HG03095 (cell line): ENCODE measurements around the gene PTPRE.

ENCODE experiments used
- ATAC-seq: cut with Tn5 transposase; IDR thresholded peaks from one replicate; pipeline ENCODE4 v1.9.1; 2021; ENCODE audit warnings: moderate library complexity; ENCODE audit not compliant: unreplicated experiment

Gene PTPRE

GRCh38 chr10:128018691-128019090 is 111.8 kb downstream of the PTPRE start:
- no peak for ATAC-seq

DNA sequence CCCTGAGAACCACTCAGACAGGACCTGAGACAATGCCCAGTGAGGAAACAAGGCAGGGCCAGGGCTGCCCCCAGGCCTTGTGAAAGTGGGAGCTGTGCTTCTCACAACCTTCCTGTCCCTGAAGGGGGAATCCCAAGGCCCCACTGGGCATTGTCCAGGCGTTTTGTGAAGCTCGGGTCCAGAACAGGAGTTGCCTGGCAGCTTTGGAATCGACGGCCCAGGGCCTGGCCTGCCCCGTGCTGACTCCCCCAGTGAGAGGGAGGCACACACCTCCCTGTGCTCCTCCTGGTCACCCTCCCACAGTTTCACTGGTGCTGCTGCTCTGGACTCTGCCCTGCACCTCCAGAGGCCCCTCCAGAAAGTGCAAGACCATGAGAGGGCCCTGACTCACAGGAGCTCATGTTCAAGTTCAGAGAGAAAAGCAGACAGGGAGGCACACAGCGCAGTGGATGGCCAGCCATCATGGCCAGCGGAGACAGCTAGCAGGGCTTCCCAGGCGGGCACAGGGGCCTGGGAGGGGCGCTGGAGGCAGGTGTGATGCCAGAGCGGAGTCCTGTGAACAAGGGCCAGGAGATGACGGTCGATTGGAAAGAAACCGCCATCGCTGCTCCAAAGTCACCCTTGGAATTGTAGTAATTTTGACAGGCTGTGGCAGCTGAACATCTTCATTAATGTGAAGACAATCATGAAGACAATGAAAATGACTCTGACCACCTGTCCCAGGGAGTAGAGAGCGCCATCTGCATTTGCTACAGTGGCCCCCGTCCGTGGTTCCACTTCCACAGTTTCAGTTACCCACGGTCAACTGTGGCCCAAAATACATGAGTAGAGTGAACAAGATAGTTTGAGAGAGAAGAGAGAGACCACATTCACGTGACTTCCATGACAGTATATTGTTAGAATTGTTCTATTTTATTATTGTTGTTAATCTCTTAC is 115.6 kb downstream of the PTPRE start:
- ATAC-seq, result no peak

- ATAC-seq, result no peak
Measured at GRCh38 chr10:128024426-128024825, 117.5 kb downstream of the PTPRE start.

DNA sequence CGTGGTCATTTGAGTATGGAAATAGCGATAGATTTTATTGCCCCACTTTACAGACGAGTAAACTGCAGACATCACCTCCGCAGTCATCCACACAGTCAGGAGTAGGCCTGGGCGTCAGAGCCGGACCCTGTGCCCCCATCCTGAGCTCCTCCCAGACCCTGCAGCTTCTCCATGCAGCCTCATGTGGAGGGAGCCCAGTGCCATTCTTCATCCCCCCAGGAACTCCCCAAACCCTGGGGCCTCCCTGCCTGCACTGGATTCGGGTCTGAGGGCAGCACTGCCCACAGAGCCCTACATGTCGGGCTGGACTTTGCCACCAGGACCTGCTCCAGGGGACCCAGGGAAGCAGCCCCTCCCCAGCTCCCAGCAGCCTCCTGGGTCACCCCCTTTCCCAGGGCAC is 118.5 kb downstream of the PTPRE start:
- no peak for ATAC-seq

DNA sequence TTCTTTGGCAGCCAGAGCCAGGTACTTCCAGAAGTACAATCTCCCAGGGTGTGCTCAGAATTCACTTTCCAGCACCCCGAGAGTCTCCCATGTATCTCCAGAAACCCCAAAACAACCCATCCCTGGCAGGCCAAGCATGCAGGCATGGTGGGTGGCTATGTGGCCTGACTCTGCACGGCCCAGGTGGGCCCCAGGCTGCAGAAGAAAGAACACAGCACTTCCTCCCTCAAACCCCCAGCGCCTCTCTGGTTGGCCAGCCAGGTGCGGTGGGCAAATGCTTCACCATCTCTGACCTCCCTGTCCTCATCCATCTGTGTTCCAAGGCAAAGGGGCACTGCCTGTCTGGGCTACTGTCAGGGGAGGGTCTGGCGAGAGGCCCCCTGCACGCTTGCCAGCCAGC is 119.0 kb downstream of the PTPRE start:
- no peak for ATAC-seq

- ATAC-seq, result no peak
Measured at GRCh38 chr10:128026615-128027300, 119.9 kb downstream of the PTPRE start.

GRCh38 chr10:128027306-128027705 is 120.4 kb downstream of the PTPRE start:
- ATAC-seq, result no peak

GRCh38 chr10:128027822-128028507 is 121.1 kb downstream of the PTPRE start:
- no peak for ATAC-seq

- ATAC-seq, result no peak
Measured at GRCh38 chr10:128028508-128029289, 121.8 kb downstream of the PTPRE start.

- no peak for ATAC-seq
Measured at GRCh38 chr10:128029290-128029651, 122.4 kb downstream of the PTPRE start.

GRCh38 chr10:128029731-128030369 is 122.9 kb downstream of the PTPRE start:
- no peak for ATAC-seq

DNA sequence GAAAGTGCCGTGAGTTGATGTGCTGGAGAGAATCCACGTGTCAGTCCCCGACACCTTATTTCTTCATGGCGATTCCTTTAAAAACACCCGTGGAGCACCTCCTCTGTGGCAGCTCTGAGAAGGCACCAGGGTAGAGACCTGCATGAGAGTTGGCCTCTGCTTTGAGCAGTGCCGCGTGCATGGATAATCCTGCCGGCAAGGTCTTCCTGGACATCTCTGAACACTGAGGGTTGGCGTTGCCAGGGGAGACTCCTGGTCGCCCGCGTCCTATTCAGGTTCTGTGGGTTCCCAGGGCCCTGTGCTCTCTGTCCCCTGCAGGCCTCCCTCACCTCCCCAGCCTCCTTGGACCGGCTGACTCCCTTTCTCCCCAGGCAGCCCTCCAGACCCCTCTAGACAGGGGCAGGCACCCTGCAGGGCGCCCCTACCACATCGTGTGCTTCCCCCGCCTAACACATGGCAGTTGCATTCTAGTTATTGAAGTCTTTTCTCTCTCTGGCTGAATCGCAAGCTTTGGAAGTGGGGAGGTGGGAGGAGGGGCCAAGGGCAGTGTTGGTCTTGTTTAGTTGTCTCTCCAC is 123.7 kb downstream of the PTPRE start:
- ATAC-seq, result no peak

DNA sequence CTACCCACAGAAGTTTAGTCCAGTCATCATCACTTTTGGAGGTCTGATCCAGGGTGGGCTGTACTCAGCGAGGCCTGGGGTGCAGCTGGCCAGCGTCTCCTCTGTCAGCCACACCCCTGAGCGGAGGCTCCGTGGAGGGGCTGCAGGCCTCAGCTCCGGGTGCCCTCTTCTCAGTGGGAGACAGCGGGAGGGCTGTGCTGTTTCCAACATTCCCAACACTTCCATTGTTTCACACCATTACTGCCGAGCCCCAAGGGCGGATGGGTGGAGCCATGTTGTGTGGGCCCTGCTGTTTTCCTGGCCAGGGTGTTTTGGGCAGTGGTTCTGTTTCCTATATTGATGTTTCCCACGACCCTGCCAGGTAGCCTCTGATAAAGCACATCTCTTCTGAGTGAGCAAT is 124.3 kb downstream of the PTPRE start:
- no peak for ATAC-seq

DNA sequence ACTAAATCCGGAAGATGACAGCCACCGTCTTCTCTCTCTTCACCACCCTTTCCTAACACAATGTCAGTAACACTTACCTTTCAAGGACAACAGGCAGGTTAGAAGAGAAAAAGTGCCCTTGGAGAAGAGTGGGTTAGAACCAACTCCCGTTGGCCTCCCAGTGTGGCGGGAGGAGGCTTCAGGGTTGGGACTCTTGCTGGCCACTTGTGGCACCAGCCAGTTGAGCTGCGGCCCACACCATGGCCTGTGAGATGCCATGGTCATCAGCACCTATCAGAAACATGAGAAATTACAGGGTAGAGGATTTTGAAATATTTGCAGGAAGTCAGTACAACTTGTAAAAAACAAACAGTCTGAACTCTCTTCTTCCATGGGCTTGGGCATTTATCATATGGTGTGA is 125.6 kb downstream of the PTPRE start:
- no peak for ATAC-seq

DNA sequence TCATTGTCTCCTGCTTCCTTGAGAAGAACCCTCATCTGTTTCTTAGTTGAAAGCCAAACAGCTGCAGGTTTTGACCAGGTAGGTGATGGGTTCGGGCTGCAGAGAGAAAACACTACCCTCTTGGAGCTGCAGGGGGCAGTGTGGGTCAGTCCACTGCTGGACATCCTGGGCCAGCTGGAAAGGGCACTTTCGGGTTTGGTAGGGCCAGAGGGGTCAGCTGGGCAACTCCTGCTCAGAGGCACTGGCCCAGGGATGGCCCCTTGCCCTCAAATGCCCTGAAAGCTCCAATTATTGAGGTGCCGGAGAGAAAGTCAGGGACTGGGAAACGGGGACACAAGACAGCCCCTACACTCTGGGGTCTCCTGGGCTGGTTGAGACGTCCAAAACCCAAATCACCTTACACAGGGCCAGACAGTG is 128.7 kb downstream of the PTPRE start:
- ATAC-seq, result no peak

GRCh38 chr10:128036011-128036615 is 129.2 kb downstream of the PTPRE start:
- no peak for ATAC-seq

- ATAC-seq, result no peak
Measured at GRCh38 chr10:128036746-128037543, 130.0 kb downstream of the PTPRE start.

- no peak for ATAC-seq
Measured at GRCh38 chr10:128040096-128040495, 133.2 kb downstream of the PTPRE start.

DNA sequence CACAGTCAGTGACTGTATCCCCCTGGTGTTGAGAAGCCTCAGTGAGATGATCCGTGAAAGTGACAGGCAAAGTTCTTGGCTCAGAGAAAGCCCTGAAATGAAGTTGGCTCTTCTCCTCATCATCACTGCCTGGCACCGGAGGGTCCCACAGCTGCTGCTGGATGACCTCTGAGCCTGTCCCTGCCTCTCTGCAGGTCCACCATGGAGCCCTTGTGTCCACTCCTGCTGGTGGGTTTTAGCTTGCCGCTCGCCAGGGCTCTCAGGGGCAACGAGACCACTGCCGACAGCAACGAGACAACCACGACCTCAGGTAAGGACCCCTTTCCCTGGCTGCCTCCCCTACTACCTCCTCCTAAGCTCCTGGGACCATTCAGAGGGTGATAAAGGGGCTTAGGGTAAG is 133.8 kb downstream of the PTPRE start:
- ATAC-seq, result no peak
